Mesendoderm (in vitro differentiated cells): ENCODE results near the gene PKD2L1.
"Not testable (repeated sequence)": the region's sequence is repeated elsewhere in the genome, so short reads cannot be mapped to it uniquely, and the experiment has no call there.

Source experiments
- DNase-seq: peaks from one replicate; pipeline ENCODE4 v3.0.0; 2013
- H2AK5ac ChIP-seq: 2 replicates; pipeline ENCODE4 v1.6.1; 2013; ENCODE audit warnings: low read length, inconsistent platforms
- H2BK120ac ChIP-seq: 2 replicates; pipeline ENCODE4 v1.6.1; 2013; ENCODE audit warnings: low read depth, mild to moderate bottlenecking, low read length, moderate library complexity, mixed read lengths
- H2BK15ac ChIP-seq: replicated peaks from 2 replicates; pipeline ENCODE4 v1.6.1; 2013; ENCODE audit warnings: low read depth, mild to moderate bottlenecking, moderate library complexity
- H2BK5ac ChIP-seq: 2 replicates; pipeline ENCODE4 v1.6.1; 2013; ENCODE audit warnings: low read length, inconsistent platforms
- H3K18ac ChIP-seq: 2 replicates; pipeline ENCODE4 v1.6.1; 2013; ENCODE audit warnings: mild to moderate bottlenecking, low read length, mixed read lengths
- H3K23ac ChIP-seq: one replicate; pipeline ENCODE4 v1.6.1; 2013; ENCODE audit warnings: low read length
- H3K27ac ChIP-seq: 2 replicates; pipeline ENCODE4 v1.5.1; 2013; ENCODE audit warnings: low read depth, mild to moderate bottlenecking, inconsistent platforms, low read length, moderate library complexity
- H3K27me3 ChIP-seq: 2 replicates; pipeline ENCODE4 v1.6.1; 2013; ENCODE audit warnings: low read length, control low read depth, mild to moderate bottlenecking, inconsistent platforms; ENCODE audit not compliant: insufficient read depth, poor library complexity
- H3K36me3 ChIP-seq: 2 replicates; pipeline ENCODE4 v1.6.1; 2013; ENCODE audit warnings: low read length, inconsistent platforms; ENCODE audit not compliant: control insufficient read depth, insufficient read depth
- H3K4ac ChIP-seq: one replicate; pipeline ENCODE4 v1.6.1; 2013; ENCODE audit warnings: low read depth, mild to moderate bottlenecking, low read length, moderate library complexity
- H3K4me1 ChIP-seq: 2 replicates; pipeline ENCODE4 v1.6.1; 2013; ENCODE audit warnings: low read depth, low read length, inconsistent platforms; ENCODE audit not compliant: control insufficient read depth
- H3K4me2 ChIP-seq: 2 replicates; pipeline ENCODE4 v1.6.1; 2013; ENCODE audit warnings: low read length
- H3K4me3 ChIP-seq: 2 replicates; pipeline ENCODE4 v1.5.1; 2013; ENCODE audit warnings: mild to moderate bottlenecking, low read length
- H3K56ac ChIP-seq: one replicate; pipeline ENCODE4 v1.6.1; 2013; ENCODE audit warnings: low read length
- H3K79me1 ChIP-seq: 2 replicates; pipeline ENCODE4 v1.6.1; 2013; ENCODE audit warnings: low read length, inconsistent platforms
- H3K79me2 ChIP-seq: 2 replicates; pipeline ENCODE4 v1.6.1; 2013; ENCODE audit warnings: mild to moderate bottlenecking, low read length; ENCODE audit not compliant: control insufficient read depth, insufficient read depth
- H3K9ac ChIP-seq: 2 replicates; pipeline ENCODE4 v1.6.1; 2013; ENCODE audit warnings: low read length, inconsistent platforms
- H4K5ac ChIP-seq: one replicate; pipeline ENCODE4 v1.6.1; 2013; ENCODE audit warnings: low read length
- H4K8ac ChIP-seq: one replicate; pipeline ENCODE4 v1.6.1; 2013; ENCODE audit warnings: low read depth, mild to moderate bottlenecking, control low read depth, low read length, moderate library complexity
- WGBS: extraction: QIAGEN DNeasy Blood & Tissue Kit; methylation state at CpG from one replicate; pipeline ENCODE4 v1.1.7; 2013; ENCODE audit warnings: low lambda C conversion rate, missing lambda C conversion rate; ENCODE audit not compliant: insufficient coverage; ENCODE audit errors: extremely low coverage; 5-methylcytosine and 5-hydroxymethylcytosine counted together

The PKD2L1 gene

GRCh38 chr10:100306861-100307260, 23.2 kb downstream of the PKD2L1 start:
- H2BK15ac ChIP-seq: no peak overlapping the region
- no peak overlapping the region for H3K18ac ChIP-seq
- no peak for DNase-seq
- H3K4me2 ChIP-seq: no peak overlapping the region
- no peak overlapping the region for H4K5ac ChIP-seq
- H3K27ac ChIP-seq: no peak overlapping the region
- no peak overlapping the region for H2BK120ac ChIP-seq
- no peaks in the 10 kb centered on the region for H3K79me2 ChIP-seq
- H3K9ac ChIP-seq: no peak overlapping the region
- no peak overlapping the region for H2BK5ac ChIP-seq
- H3K4me1 ChIP-seq: no peaks in the 10 kb centered on the region
- H3K56ac ChIP-seq: no peak overlapping the region
- WGBS: no CpG with 5 or more reads among the region's 5 CpGs
- no peaks in the 10 kb centered on the region for H3K27me3 ChIP-seq
- no peak overlapping the region for H3K4me3 ChIP-seq
- no peak overlapping the region for H2AK5ac ChIP-seq
- no peak overlapping the region for H3K23ac ChIP-seq
- H3K4ac ChIP-seq: no peak overlapping the region
- no peaks in the 10 kb centered on the region for H3K36me3 ChIP-seq
- H3K79me1 ChIP-seq: no peaks in the 10 kb centered on the region
- no peak overlapping the region for H4K8ac ChIP-seq

DNA sequence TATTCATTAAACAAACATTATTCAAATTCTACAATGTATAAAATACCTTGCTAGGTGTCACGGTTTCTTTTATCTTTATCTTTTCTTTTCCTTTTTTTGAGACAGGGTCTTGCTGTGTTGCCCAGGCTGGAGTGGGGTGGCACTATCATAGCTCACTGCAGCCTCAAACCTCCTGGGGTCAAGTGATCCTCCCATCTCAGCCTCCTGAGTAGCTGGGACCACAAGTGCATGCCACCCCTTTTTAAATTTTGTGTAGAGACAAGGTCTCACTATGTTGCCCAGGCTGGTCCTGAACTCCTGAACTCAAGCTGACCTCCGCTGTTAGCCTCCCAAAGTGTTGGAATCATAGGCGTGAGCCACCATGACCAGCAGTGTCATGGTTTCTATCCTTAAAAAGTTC, 25.6 kb downstream of the PKD2L1 start:
- Histone ChIP-seq H3K79me1 (no peaks in the 10 kb centered on the region), H2BK5ac (no peak overlapping the region), H3K4me3 (no peak overlapping the region), H2BK15ac (no peak overlapping the region), H4K8ac (no peak overlapping the region), H3K23ac (no peak overlapping the region), H2AK5ac (no peak overlapping the region), H3K4me1 (no peaks in the 10 kb centered on the region), H3K27me3 (no peaks in the 10 kb centered on the region), H4K5ac (no peak overlapping the region), H3K56ac (no peak overlapping the region), H2BK120ac (no peak overlapping the region), H3K4ac (no peak overlapping the region), H3K27ac (no peak overlapping the region), H3K9ac (no peak overlapping the region), H3K79me2 (no peaks in the 10 kb centered on the region), H3K18ac (no peak overlapping the region), H3K36me3 (no peaks in the 10 kb centered on the region), H3K4me2 (no peak overlapping the region)
- WGBS: 100% methylated on average over 1 of the region's 3 CpGs
- no peak for DNase-seq

GRCh38 chr10:100303724-100304319, 26.2 kb downstream of the PKD2L1 start:
- H3K9ac ChIP-seq: no peak overlapping the region
- H4K8ac ChIP-seq: no peak overlapping the region
- H2AK5ac ChIP-seq: no peak overlapping the region
- no peaks in the 10 kb centered on the region for H3K79me2 ChIP-seq
- H3K36me3 ChIP-seq: no peaks in the 10 kb centered on the region
- H3K4ac ChIP-seq: no peak overlapping the region
- no peak overlapping the region for H3K18ac ChIP-seq
- no peak overlapping the region for H3K4me2 ChIP-seq
- no peak overlapping the region for H2BK15ac ChIP-seq
- no peaks in the 10 kb centered on the region for H3K4me1 ChIP-seq
- H3K23ac ChIP-seq: no peak overlapping the region
- H3K79me1 ChIP-seq: no peaks in the 10 kb centered on the region
- H3K4me3 ChIP-seq: no peak overlapping the region
- no peak overlapping the region for H2BK120ac ChIP-seq
- peak; percentile 35 for DNase-seq
- no peak overlapping the region for H2BK5ac ChIP-seq
- H3K56ac ChIP-seq: no peak overlapping the region
- H3K27me3 ChIP-seq: no peaks in the 10 kb centered on the region
- no peak overlapping the region for H3K27ac ChIP-seq
- no peak overlapping the region for H4K5ac ChIP-seq
- WGBS: no CpG with 5 or more reads among the region's 7 CpGs

DNA sequence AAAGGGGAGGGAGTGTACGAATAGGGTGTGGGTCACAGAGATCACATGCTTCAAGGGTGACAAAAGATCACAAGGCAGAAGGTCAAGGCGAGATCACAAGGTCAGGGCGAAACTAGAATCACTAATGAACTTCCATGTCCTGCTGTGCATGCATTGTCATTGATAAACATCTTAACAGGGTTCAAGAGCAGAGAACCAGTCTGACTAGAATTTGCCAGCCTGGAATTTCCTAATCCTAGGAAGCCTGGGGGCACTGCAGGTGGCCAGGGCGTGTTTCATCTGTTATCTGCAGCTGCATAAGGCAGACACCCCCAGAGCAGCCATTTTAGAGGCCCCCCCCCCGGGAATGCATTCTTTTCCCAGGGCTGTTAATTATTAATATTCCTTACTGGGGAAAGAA, 28.9 kb downstream of the PKD2L1 start:
- peak; percentile 76 for DNase-seq
- H3K23ac ChIP-seq, H2AK5ac ChIP-seq, H3K4me1 ChIP-seq, H3K4me3 ChIP-seq, H2BK5ac ChIP-seq, H3K4ac ChIP-seq, H2BK15ac ChIP-seq, H3K56ac ChIP-seq, H3K9ac ChIP-seq, H3K4me2 ChIP-seq, H4K8ac ChIP-seq, H3K79me2 ChIP-seq, H3K27ac ChIP-seq, H3K27me3 ChIP-seq, H4K5ac ChIP-seq, H3K79me1 ChIP-seq, H3K36me3 ChIP-seq, H3K18ac ChIP-seq, H2BK120ac ChIP-seq: not testable (repeated sequence)
- WGBS: no CpG with 5 or more reads among the region's 5 CpGs

GRCh38 chr10:100297242-100297641, 32.8 kb downstream of the PKD2L1 start:
- no peaks in the 10 kb centered on the region for H3K79me1 ChIP-seq
- H3K9ac ChIP-seq: no peak overlapping the region
- H2BK15ac ChIP-seq: no peak overlapping the region
- H3K23ac ChIP-seq: no peak overlapping the region
- no CpG with 5 or more reads among the region's 9 CpGs for WGBS
- H2BK5ac ChIP-seq: no peak overlapping the region
- H4K5ac ChIP-seq: no peak overlapping the region
- no peak overlapping the region for H4K8ac ChIP-seq
- no peaks in the 10 kb centered on the region for H3K36me3 ChIP-seq
- H2BK120ac ChIP-seq: no peak overlapping the region
- no peaks in the 10 kb centered on the region for H3K27me3 ChIP-seq
- no peak overlapping the region for H3K4ac ChIP-seq
- H3K56ac ChIP-seq: no peak overlapping the region
- no peak for DNase-seq
- H3K4me3 ChIP-seq: no peak overlapping the region
- no peak overlapping the region for H2AK5ac ChIP-seq
- H3K4me1 ChIP-seq: peaks cover 2% of the 10 kb centered on the region
- no peak overlapping the region for H3K27ac ChIP-seq
- H3K4me2 ChIP-seq: no peak overlapping the region
- no peaks in the 10 kb centered on the region for H3K79me2 ChIP-seq
- no peak overlapping the region for H3K18ac ChIP-seq

DNA sequence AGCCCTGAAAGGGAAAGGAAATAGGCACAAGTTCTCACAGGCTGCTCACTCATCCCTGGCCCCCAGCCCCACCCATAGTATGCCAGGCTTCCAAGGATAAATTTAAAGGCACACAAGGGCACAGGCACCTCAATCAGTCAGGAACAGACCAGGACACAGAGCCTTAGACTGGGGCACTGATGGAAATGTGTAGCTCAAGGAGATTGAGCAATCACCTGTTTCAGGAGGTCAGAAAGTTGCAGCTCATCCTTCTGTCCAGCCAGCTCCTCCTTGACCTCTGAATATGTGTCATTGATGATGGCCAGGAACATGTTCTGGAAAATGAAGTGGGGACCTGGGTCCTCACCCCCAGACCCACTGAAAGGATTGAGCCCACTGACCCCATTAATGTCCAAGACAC, 37.0 kb downstream of the PKD2L1 start:
- H3K27me3 ChIP-seq: no peaks in the 10 kb centered on the region
- H2BK5ac ChIP-seq: no peak overlapping the region
- no peaks in the 10 kb centered on the region for H3K36me3 ChIP-seq
- H3K27ac ChIP-seq: no peak overlapping the region
- H2AK5ac ChIP-seq: no peak overlapping the region
- H3K4me1 ChIP-seq: peaks cover 2% of the 10 kb centered on the region
- H3K23ac ChIP-seq: no peak overlapping the region
- no peak overlapping the region for H4K5ac ChIP-seq
- H4K8ac ChIP-seq: no peak overlapping the region
- H3K56ac ChIP-seq: no peak overlapping the region
- no peak overlapping the region for H3K4ac ChIP-seq
- no peak overlapping the region for H2BK120ac ChIP-seq
- H3K4me3 ChIP-seq: no peak overlapping the region
- no peaks in the 10 kb centered on the region for H3K79me1 ChIP-seq
- no peak overlapping the region for H3K4me2 ChIP-seq
- no peaks in the 10 kb centered on the region for H3K79me2 ChIP-seq
- H3K9ac ChIP-seq: no peak overlapping the region
- no peak overlapping the region for H3K18ac ChIP-seq
- H2BK15ac ChIP-seq: no peak overlapping the region
- DNase-seq: no peak
